Upper lobe of left lung (tissue), 6 donors: Measurements from ENCODE around the gene CHMP4A. TPM values are rescaled to one million over a fixed set of nuclear protein-coding genes. Genes with fewer than 3 reads are reported as not detected.
A peak's percentile ranks its signal among the peaks of the same experiment; 100 is the strongest.

ENCODE experiments used
- ATAC-seq, 2 donors: fragments of 200-7000 bp; cut with Tn5 transposase; one replicate each; pipeline ENCODE4 v1.9.1; 2022; ENCODE audit warnings: mild to moderate bottlenecking in 2 of 2, moderate library complexity in 2 of 2; ENCODE audit not compliant: low FRiP score in 2 of 2
- DNase-seq, 2 donors: peaks; one replicate each; pipeline ENCODE4 v3.0.0-alpha.2; 2019 to 2020
- H3K27ac ChIP-seq, 4 donors: fragments of 200-600 bp; sonication (generic); one replicate each; pipeline ENCODE4 v1.5.1; 2016 to 2019
- H3K27me3 ChIP-seq, 4 donors: fragments of 200-600 bp; sonication (generic); one replicate each; pipeline ENCODE4 v1.5.1; 2017 to 2019
- H3K36me3 ChIP-seq, 4 donors: fragments of 200-600 bp; sonication (generic); one replicate each; pipeline ENCODE4 v1.5.1; 2016 to 2019
- H3K4me1 ChIP-seq, 4 donors: fragments of 200-600 bp; sonication (generic); one replicate each; pipeline ENCODE4 v1.5.1; 2018 to 2019
- H3K4me3 ChIP-seq, 4 donors: fragments of 200-600 bp; sonication (generic); one replicate each; pipeline ENCODE4 v1.5.1; 2017 to 2019; ENCODE audit warnings: mild to moderate bottlenecking in 2 of 4, moderate library complexity in 1 of 4
- H3K9me3 ChIP-seq, 4 donors: fragments of 200-600 bp; sonication (generic); one replicate each; pipeline ENCODE4 v1.5.1; 2018 to 2019
- EP300 ChIP-seq, 4 donors: sonication (generic); formaldehyde crosslinking; IDR thresholded peaks; one replicate each; pipeline ENCODE4 v1.5.1; 2017; ENCODE audit warnings: antibody characterized with exemption in 4 of 4, control low read depth in 2 of 4
- POLR2A ChIP-seq, 4 donors: fragments of 450-650 bp; IDR thresholded peaks; one replicate each; pipeline ENCODE4 v1.5.1; 2016 to 2017; ENCODE audit warnings: antibody characterized with exemption in 4 of 4, mild to moderate bottlenecking in 2 of 4
- POLR2AphosphoS5 ChIP-seq, 2 donors: sonication (generic); formaldehyde crosslinking; IDR thresholded peaks; one replicate each; pipeline ENCODE4 v1.5.1; 2017; ENCODE audit warnings: antibody characterized with exemption in 2 of 2
- WGBS, 2 donors: methylation state at CpG; one replicate each; pipeline ENCODE4 v1.1.5; 2017 to 2018; 5-methylcytosine and 5-hydroxymethylcytosine counted together
- total RNA-seq, 6 donors: library from RNA; depleted of rRNA in 4 of 6; stranded (reverse); fragments of >200 nt in 4 of 6; gene quantifications; one replicate each; pipeline versions ENCODE4 v1.1.0 to v1.2.1, GENCODE V29; 2016 to 2021
- TF ChIP-seq, protein P1 (sequence below), 6 experiments: fragments of 450-650 bp in 4 of 6; fragments of 200-600 bp in 2 of 6; sonication (generic) in 2 of 6; IDR thresholded peaks; one replicate each; pipeline ENCODE4 v1.5.1; 2016 to 2019; ENCODE audit warnings: antibody characterized with exemption in 6 of 6
- donor health status: DM: no; HTN: no; CAD: no; lungs with moderate emphysema.
- donor health status: DM: no; HTN: yes; CAD: no; lungs with severe emphysema.

Gene CHMP4A
- total RNA-seq, 6 donors from 2014 or later, result 39.9 to 112 (median 61.5) TPM

GRCh38 chr14:24215495-24216344 lies 2.4 kb upstream of the CHMP4A start, which contains the start of gene MDP1:
TSS of gene MDP1 (minus strand) at chr14:24216066. CDS start at chr14:24215955, 111 bp downstream.
- Histone ChIP-seq H3K27me3 (no peaks in the 10 kb centered on the region), H3K4me3 (peak within 1 kb of the TSS; percentile 66 to 77 (median 72)), H3K27ac (peak within 1 kb of the TSS; percentile 88 to 91 (median 90)), H3K36me3 (peaks cover 3 to 15% (median 11%) of the 10 kb centered on the region in 4 donors), H3K9me3 (no peaks in the 10 kb centered on the region), H3K4me1 (peaks cover 18 to 45% (median 27%) of the 10 kb centered on the region in 4 donors)
- ATAC-seq (peak; percentile 86 to 90), DNase-seq (peak; percentile 90 to 91)
- WGBS, 2 donors, result 0 to 2% methylated on average over 23 to 30 of the region's 40 CpGs
- TF ChIP-seq POLR2A (IDR thresholded peaks at IDR 0.05) (peak in 3 of 4 donors; percentile 75 to 88 (median 79)), EP300 (IDR thresholded peaks at IDR 0.05) (peak in 1 of 4 donors; percentile 59), POLR2AphosphoS5 (IDR thresholded peaks at IDR 0.05) (peak; percentile 87 to 90)
- TF ChIP-seq, protein P1, sequence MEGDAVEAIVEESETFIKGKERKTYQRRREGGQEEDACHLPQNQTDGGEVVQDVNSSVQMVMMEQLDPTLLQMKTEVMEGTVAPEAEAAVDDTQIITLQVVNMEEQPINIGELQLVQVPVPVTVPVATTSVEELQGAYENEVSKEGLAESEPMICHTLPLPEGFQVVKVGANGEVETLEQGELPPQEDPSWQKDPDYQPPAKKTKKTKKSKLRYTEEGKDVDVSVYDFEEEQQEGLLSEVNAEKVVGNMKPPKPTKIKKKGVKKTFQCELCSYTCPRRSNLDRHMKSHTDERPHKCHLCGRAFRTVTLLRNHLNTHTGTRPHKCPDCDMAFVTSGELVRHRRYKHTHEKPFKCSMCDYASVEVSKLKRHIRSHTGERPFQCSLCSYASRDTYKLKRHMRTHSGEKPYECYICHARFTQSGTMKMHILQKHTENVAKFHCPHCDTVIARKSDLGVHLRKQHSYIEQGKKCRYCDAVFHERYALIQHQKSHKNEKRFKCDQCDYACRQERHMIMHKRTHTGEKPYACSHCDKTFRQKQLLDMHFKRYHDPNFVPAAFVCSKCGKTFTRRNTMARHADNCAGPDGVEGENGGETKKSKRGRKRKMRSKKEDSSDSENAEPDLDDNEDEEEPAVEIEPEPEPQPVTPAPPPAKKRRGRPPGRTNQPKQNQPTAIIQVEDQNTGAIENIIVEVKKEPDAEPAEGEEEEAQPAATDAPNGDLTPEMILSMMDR (IDR thresholded peaks at IDR 0.05), result peak in 5 of 6 experiments; percentile 39 to 78 (median 53)

GRCh38 chr14:24213866-24214662 lies 776 bp upstream of the CHMP4A start:
- no peak for ATAC-seq
- H3K27ac ChIP-seq, result peak overlapping the region; percentile 97 to 98 (median 98)
- peaks cover 18 to 46% (median 27%) of the 10 kb centered on the region in 4 donors for H3K4me1 ChIP-seq
- peaks cover 9 to 32% (median 27%) of the 10 kb centered on the region in 4 donors for H3K36me3 ChIP-seq
- H3K4me3 ChIP-seq, result peak overlapping the region in 3 of 4 donors; percentile 64 to 86 (median 77)
- no peak for TF ChIP-seq POLR2A (IDR thresholded peaks at IDR 0.05)
- no peak for DNase-seq
- no peaks in the 10 kb centered on the region for H3K9me3 ChIP-seq
- H3K27me3 ChIP-seq, result no peaks in the 10 kb centered on the region
- WGBS, 2 donors, result 90 to 94% methylated on average over 7 of the region's 7 CpGs

DNA sequence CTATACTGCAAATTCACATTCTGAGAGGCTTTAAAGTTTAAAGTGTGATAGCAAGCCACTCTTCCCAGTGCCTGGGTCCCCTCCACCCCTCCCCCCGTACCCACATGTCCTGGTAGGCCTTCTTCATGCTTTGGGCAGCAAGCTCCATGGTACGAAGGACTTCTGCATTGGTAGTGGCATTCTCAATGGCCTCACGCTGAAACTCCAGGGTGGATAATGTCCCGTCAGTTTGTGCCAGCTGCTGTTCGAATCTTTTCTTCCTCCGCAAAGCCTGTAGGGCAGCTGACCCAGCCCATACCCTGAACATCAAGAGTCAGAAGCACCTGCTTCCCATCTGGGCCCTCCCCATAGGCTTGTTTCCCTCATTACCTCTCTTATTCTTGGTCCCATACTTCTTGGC lies 2.0 kb downstream of the CHMP4A start:
- Histone ChIP-seq H3K36me3 (peaks cover 14 to 52% (median 45%) of the 10 kb centered on the region in 4 donors), H3K4me1 (peaks cover 18 to 45% (median 26%) of the 10 kb centered on the region in 4 donors)
- 93 to 100% methylated on average over 6 of the region's 6 CpGs for WGBS, 2 donors

DNA sequence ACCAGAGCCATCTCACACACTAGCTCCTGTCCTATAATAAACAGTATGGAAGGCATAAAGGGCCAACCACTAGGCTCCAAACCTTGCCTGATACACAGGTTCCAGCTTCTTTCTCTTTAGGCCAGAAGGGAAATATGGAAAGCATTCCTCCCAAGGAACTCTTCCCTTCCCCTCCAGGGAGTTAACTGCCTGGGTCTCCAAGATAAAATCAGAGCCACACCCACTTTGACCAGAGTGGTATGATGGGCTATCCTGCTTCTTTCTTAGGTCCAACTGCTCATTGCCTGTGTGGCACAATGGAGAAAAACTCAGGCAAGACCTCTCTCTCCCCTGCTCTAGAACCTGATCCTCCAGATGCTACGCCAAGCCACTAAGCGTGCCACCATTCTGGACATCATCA lies 5.7 kb downstream of the CHMP4A start:
- TF ChIP-seq EP300 (IDR thresholded peaks at IDR 0.05), result no peak
- TF ChIP-seq, protein P1 (IDR thresholded peaks at IDR 0.05), result no peak
- no peak for ATAC-seq
- H3K27ac ChIP-seq, result no peak overlapping the region
- WGBS, 2 donors, result 95 to 100% methylated on average over 2 of the region's 2 CpGs
- H3K4me1 ChIP-seq, result peaks cover 0 to 19% (median 5%) of the 10 kb centered on the region in 4 donors
- no peaks in the 10 kb centered on the region for H3K27me3 ChIP-seq
- no peak for DNase-seq
- peaks cover 18 to 69% (median 54%) of the 10 kb centered on the region in 4 donors for H3K36me3 ChIP-seq
- H3K9me3 ChIP-seq, result no peaks in the 10 kb centered on the region
- H3K4me3 ChIP-seq, result no peak overlapping the region

More for the DNA sequence above, 2.0 kb downstream of the CHMP4A start:
- H3K9me3 ChIP-seq, result no peaks in the 10 kb centered on the region
- H3K27me3 ChIP-seq, result no peaks in the 10 kb centered on the region
- no peak overlapping the region for H3K4me3 ChIP-seq
- H3K27ac ChIP-seq, result no peak overlapping the region
- TF ChIP-seq, protein P1 (IDR thresholded peaks at IDR 0.05), result no peak
- TF ChIP-seq POLR2AphosphoS5 (IDR thresholded peaks at IDR 0.05), result no peak
- TF ChIP-seq POLR2A (IDR thresholded peaks at IDR 0.05), result no peak
- TF ChIP-seq EP300 (IDR thresholded peaks at IDR 0.05), result no peak
- no peak for ATAC-seq
- DNase-seq, result no peak

DNA sequence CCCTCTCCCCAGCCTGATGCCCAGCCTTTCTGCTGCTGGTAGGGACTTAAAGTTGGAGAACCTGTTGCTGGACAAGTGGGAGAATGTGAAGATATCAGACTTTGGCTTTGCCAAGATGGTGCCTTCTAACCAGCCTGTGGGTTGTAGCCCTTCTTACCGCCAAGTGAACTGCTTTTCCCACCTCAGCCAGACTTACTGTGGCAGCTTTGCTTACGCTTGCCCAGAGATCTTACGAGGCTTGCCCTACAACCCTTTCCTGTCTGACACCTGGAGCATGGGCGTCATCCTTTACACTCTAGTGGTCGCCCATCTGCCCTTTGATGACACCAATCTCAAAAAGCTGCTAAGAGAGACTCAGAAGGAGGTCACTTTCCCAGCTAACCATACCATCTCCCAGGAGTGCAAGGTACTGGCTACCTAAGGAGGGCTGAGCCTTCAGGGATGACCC lies 6.2 kb downstream of the CHMP4A start:
- H3K36me3 ChIP-seq, result peaks cover 18 to 72% (median 55%) of the 10 kb centered on the region in 4 donors
- WGBS, 2 donors, result 90 to 92% methylated on average over 5 of the region's 5 CpGs

More for the DNA sequence above, 6.2 kb downstream of the CHMP4A start:
- TF ChIP-seq POLR2A (IDR thresholded peaks at IDR 0.05), result no peak
- no peak for TF ChIP-seq EP300 (IDR thresholded peaks at IDR 0.05)
- TF ChIP-seq, protein P1 (IDR thresholded peaks at IDR 0.05), result no peak
- TF ChIP-seq POLR2AphosphoS5 (IDR thresholded peaks at IDR 0.05), result no peak
- Histone ChIP-seq H3K4me3 (no peak overlapping the region), H3K4me1 (peaks cover 0 to 14% (median 3%) of the 10 kb centered on the region in 4 donors), H3K9me3 (no peaks in the 10 kb centered on the region), H3K27me3 (no peaks in the 10 kb centered on the region), H3K27ac (no peak overlapping the region)
- ATAC-seq, result no peak
- DNase-seq, result no peak
